ENCODE results near the gene MAP6.

Gene MAP6

DNA sequence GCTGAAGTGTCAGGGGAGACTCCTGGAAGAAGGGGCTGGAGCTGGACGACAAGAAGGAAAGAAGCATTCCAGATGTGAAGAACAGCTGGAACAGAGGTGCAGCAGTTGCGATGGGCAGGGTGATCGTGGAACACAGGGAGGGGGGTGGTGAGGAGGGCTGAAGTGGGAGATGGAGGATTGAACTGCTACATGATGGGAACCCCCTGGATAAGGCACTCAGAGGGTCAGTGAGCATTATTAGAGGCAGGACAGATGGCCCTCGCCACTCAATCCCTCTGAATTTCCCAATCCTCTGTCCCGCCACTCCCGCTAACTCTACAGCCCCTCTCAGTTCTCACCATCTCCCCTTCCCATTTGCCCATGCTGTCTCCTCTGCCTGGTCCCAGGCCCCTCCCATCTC lies 92.8 kb downstream of the MAP6 start:
- TF ChIP-seq, protein P1, sequence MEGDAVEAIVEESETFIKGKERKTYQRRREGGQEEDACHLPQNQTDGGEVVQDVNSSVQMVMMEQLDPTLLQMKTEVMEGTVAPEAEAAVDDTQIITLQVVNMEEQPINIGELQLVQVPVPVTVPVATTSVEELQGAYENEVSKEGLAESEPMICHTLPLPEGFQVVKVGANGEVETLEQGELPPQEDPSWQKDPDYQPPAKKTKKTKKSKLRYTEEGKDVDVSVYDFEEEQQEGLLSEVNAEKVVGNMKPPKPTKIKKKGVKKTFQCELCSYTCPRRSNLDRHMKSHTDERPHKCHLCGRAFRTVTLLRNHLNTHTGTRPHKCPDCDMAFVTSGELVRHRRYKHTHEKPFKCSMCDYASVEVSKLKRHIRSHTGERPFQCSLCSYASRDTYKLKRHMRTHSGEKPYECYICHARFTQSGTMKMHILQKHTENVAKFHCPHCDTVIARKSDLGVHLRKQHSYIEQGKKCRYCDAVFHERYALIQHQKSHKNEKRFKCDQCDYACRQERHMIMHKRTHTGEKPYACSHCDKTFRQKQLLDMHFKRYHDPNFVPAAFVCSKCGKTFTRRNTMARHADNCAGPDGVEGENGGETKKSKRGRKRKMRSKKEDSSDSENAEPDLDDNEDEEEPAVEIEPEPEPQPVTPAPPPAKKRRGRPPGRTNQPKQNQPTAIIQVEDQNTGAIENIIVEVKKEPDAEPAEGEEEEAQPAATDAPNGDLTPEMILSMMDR (IDR thresholded peaks at IDR 0.05; ENCODE audit: low read depth, low read length): no peak

DNA sequence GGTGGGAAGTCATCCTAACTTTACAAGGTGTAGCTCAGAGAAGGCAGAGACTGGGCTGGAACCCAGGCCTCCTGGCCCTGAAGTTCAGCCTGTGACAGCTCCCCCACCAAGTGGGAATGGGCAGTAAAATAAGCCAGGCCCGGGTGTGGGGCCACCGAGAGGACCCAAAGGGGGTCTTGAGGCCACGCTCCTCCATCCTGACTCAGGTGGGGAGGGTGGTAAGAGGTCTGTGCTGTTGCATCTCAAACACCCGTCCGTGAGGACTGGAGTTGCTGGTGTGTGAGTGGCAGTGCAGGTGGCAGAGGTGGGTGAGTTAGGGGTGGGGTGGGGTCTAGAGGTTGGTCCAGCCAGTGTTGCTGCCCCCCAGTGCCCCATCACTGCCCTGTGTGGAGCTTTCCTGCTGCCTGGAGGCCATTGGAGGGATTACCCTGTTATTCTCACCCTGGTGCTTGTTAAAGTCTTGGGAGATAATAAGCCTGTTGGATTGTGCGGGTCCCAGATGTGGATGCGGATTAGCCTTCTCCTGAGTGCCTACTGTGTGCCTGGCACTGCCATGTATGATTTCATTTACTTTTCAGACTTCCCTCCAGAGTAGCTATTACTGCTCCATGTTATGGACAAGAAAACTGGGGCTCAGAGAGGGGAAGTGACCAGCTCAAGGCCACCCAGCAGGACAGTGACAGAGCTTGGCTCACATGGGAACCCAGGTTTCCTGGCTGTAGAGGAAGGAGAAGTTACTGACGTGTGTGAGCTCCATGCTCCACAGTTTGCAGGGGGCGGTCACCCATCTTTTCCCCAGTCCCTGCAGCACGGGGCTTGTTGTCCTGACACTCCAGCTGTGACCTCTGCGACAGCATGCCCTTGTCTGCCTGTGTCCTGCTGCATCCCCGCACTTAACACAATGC lies 93.9 kb downstream of the MAP6 start:
- Histone ChIP-seq H3K4me3 (ENCODE audit: low read depth, low read length) (no peak overlapping the region), H3K27ac (no peak overlapping the region), H3K9me3 (ENCODE audit: severe bottlenecking) (no peaks in the 10 kb centered on the region), H3K27me3 (ENCODE audit: insufficient read depth, low read depth, severe bottlenecking) (no peaks in the 10 kb centered on the region), H3K36me3 (no peaks in the 10 kb centered on the region)
- DNase-seq: no peak
- TF ChIP-seq, protein P1 (IDR thresholded peaks at IDR 0.05; ENCODE audit: low read depth, low read length): peak; percentile 28

More for the DNA sequence above, 92.8 kb downstream of the MAP6 start:
- DNase-seq: no peak
- Histone ChIP-seq H3K4me3 (ENCODE audit: low read depth, low read length) (no peak overlapping the region), H3K36me3 (no peaks in the 10 kb centered on the region), H3K27me3 (ENCODE audit: insufficient read depth, low read depth, severe bottlenecking) (no peaks in the 10 kb centered on the region), H3K27ac (no peak overlapping the region), H3K9me3 (ENCODE audit: severe bottlenecking) (no peaks in the 10 kb centered on the region)

DNA sequence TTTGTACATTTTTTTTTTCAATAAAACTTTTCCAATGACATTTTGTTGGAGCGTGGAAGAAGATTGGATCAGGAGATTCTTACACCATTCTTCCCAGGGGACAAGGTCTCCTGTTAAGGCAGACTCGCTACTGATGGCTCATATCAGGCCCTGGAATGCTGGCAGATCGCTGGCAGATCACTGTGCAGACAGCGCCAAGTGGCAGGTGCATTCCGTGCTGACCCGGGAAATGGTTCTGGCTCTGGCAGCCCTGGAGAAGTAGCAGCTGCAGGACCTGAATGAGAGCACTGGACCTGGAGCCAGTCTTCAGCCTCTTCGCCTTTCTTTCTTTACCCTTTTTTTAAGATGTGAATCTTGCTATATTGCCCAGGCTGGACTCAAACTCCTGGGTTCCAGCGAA lies 96.1 kb downstream of the MAP6 start:
- Histone ChIP-seq H3K27ac (no peak overlapping the region), H3K27me3 (ENCODE audit: insufficient read depth, low read depth, severe bottlenecking) (no peaks in the 10 kb centered on the region), H3K9me3 (ENCODE audit: severe bottlenecking) (no peaks in the 10 kb centered on the region), H3K4me3 (ENCODE audit: low read depth, low read length) (no peak overlapping the region), H3K36me3 (no peaks in the 10 kb centered on the region)
- no peak for DNase-seq
- TF ChIP-seq, protein P1 (IDR thresholded peaks at IDR 0.05; ENCODE audit: low read depth, low read length): no peak

DNA sequence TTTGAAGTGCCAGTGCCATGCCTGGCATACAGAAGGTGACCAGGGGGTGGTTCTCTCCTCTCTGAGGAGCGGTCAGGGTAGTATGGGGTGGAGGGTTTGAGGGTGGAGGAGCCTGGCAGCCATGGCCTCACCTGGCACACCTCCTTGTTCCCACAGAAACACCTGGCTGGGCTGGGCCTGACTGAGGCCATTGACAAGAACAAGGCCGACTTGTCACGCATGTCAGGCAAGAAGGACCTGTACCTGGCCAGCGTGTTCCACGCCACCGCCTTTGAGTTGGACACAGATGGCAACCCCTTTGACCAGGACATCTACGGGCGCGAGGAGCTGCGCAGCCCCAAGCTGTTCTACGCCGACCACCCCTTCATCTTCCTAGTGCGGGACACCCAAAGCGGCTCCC lies 97.2 kb downstream of the MAP6 start:
- Histone ChIP-seq H3K36me3 (no peaks in the 10 kb centered on the region), H3K27ac (no peak overlapping the region), H3K27me3 (ENCODE audit: insufficient read depth, low read depth, severe bottlenecking) (no peaks in the 10 kb centered on the region), H3K4me3 (ENCODE audit: low read depth, low read length) (no peak overlapping the region), H3K9me3 (ENCODE audit: severe bottlenecking) (no peaks in the 10 kb centered on the region)
- TF ChIP-seq, protein P1 (IDR thresholded peaks at IDR 0.05; ENCODE audit: low read depth, low read length): no peak
- no peak for DNase-seq

DNA sequence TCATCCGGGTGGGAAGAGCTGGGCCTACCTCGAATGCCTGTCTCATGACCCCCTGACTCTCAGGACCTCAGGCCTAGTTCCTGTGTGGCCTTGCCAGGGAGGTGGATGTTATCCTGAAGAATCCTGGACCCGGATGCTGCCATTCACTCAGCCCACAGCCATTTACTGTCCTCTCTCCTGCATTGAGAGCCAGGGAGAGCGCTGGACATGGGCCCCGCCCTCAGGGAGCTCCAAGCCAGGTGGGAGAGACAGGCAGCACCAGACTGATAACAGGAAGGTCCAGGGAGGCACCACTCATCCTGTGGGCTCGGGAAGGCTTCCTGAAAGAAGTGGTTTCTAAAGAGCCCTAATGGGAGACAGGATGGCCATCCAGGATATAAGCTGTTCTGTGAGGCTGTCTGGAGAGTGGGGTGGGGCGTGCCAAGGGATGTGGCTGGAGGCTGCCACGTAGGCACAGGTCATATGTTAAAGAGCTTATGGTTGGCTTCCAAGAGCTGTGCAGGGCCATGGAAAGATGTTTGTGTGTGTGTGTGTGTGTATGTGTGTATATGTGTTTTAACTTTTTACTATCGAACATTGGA lies 98.2 kb downstream of the MAP6 start:
- TF ChIP-seq, protein P1 (IDR thresholded peaks at IDR 0.05; ENCODE audit: low read depth, low read length): no peak
- H3K27me3 ChIP-seq (ENCODE audit: insufficient read depth, low read depth, severe bottlenecking): no peaks in the 10 kb centered on the region
- no peaks in the 10 kb centered on the region for H3K9me3 ChIP-seq (ENCODE audit: severe bottlenecking)
- no peaks in the 10 kb centered on the region for H3K36me3 ChIP-seq
- DNase-seq: no peak
- no peak overlapping the region for H3K4me3 ChIP-seq (ENCODE audit: low read depth, low read length)
- H3K27ac ChIP-seq: no peak overlapping the region

Measured in WERI-Rb-1 (cell line).